H9 (cell line): ENCODE results near the gene ADAM19. TPM values are rescaled to one million over a fixed set of nuclear protein-coding genes. Genes with fewer than 3 reads are reported as not detected.

Experiments used
- DNase-seq: peaks from one replicate; pipeline ENCODE4 v3.0.0-alpha.2; 2017
- H2AFZ ChIP-seq: one replicate; pipeline ENCODE4 v1.6.1; 2013; ENCODE audit warnings: mild to moderate bottlenecking, low read length, control low read depth, moderate library complexity
- H2AK5ac ChIP-seq: 2 replicates; pipeline ENCODE4 v1.6.1; 2013; ENCODE audit warnings: low read length, control low read depth, mixed read lengths; ENCODE audit not compliant: insufficient read length
- H2BK120ac ChIP-seq: one replicate; pipeline ENCODE4 v1.6.1; 2013; ENCODE audit warnings: low read depth, mild to moderate bottlenecking, low read length, control low read depth, inconsistent platforms; ENCODE audit not compliant: poor library complexity, severe bottlenecking
- H2BK12ac ChIP-seq: 2 replicates; pipeline ENCODE4 v1.6.1; 2013; ENCODE audit warnings: low read length, control low read depth, mixed read lengths, low read depth; ENCODE audit not compliant: insufficient read length
- H2BK15ac ChIP-seq: 2 replicates; pipeline ENCODE4 v1.6.1; 2013; ENCODE audit warnings: low read depth, low read length, control low read depth
- H2BK20ac ChIP-seq: one replicate; pipeline ENCODE4 v1.6.1; 2013; ENCODE audit warnings: low read depth, mild to moderate bottlenecking, low read length, control low read depth, inconsistent platforms; ENCODE audit not compliant: poor library complexity, severe bottlenecking
- H2BK5ac ChIP-seq: 2 replicates; pipeline ENCODE4 v1.6.1; 2013; ENCODE audit warnings: low read length, control low read depth, mixed read lengths; ENCODE audit not compliant: insufficient read length
- H3K14ac ChIP-seq: 2 replicates; pipeline ENCODE4 v1.6.1; 2013; ENCODE audit warnings: low read length, control low read depth; ENCODE audit not compliant: insufficient read depth
- H3K18ac ChIP-seq: 2 replicates; pipeline ENCODE4 v1.6.1; 2013; ENCODE audit warnings: low read depth, mild to moderate bottlenecking, mixed read lengths, low read length, control low read depth; ENCODE audit not compliant: insufficient read length
- H3K23ac ChIP-seq: 2 replicates; pipeline ENCODE4 v1.6.1; 2013; ENCODE audit warnings: low read length, control low read depth, mixed read lengths, low read depth; ENCODE audit not compliant: insufficient read length
- H3K23me2 ChIP-seq: 2 replicates; pipeline ENCODE4 v1.6.1; 2013; ENCODE audit warnings: low read depth, mild to moderate bottlenecking, mixed read lengths, low read length, control low read depth; ENCODE audit not compliant: insufficient read length, poor library complexity, severe bottlenecking
- H3K27ac ChIP-seq: 2 replicates; pipeline ENCODE4 v1.5.1; 2013; ENCODE audit warnings: low read length, control low read depth, mixed read lengths, low read depth; ENCODE audit not compliant: insufficient read length
- H3K27me3 ChIP-seq: 2 replicates; pipeline ENCODE4 v1.6.1; 2013; ENCODE audit warnings: low read length, control low read depth, inconsistent platforms; ENCODE audit not compliant: insufficient read depth
- H3K4ac ChIP-seq: 2 replicates; pipeline ENCODE4 v1.6.1; 2013; ENCODE audit warnings: low read depth, mild to moderate bottlenecking, control low read depth, inconsistent platforms, low read length, moderate library complexity
- H3K4me1 ChIP-seq: 2 replicates; pipeline ENCODE4 v1.6.1; 2013; ENCODE audit warnings: low read length, control low read depth, inconsistent platforms; ENCODE audit not compliant: insufficient read depth
- H3K4me2 ChIP-seq: 2 replicates; pipeline ENCODE4 v1.6.1; 2013; ENCODE audit warnings: low read length, control low read depth, mixed read lengths; ENCODE audit not compliant: insufficient read length, insufficient read depth
- H3K56ac ChIP-seq: 2 replicates; pipeline ENCODE4 v1.6.1; 2013; ENCODE audit warnings: low read depth, mild to moderate bottlenecking, mixed read lengths, low read length, control low read depth; ENCODE audit not compliant: insufficient read length
- H3K79me1 ChIP-seq: 2 replicates; pipeline ENCODE4 v1.6.1; 2013; ENCODE audit warnings: low read depth, mild to moderate bottlenecking, moderate library complexity, low read length, control low read depth, inconsistent platforms; ENCODE audit not compliant: insufficient read depth, poor library complexity, severe bottlenecking
- H3K79me2 ChIP-seq: 2 replicates; pipeline ENCODE4 v1.6.1; 2013; ENCODE audit warnings: low read length, control low read depth, inconsistent platforms; ENCODE audit not compliant: insufficient read depth
- H3K9ac ChIP-seq: 2 replicates; pipeline ENCODE4 v1.6.1; 2013; ENCODE audit warnings: low read length, control low read depth, mixed read lengths; ENCODE audit not compliant: insufficient read length; ENCODE audit errors: extremely low read depth
- H3K9me3 ChIP-seq: one replicate; pipeline ENCODE4 v1.6.1; 2013; ENCODE audit warnings: low read depth, low read length, inconsistent platforms; ENCODE audit not compliant: control insufficient read depth
- H3T11ph ChIP-seq: one replicate; pipeline ENCODE4 v1.6.1; 2013; ENCODE audit warnings: mild to moderate bottlenecking, low read length, control low read depth, inconsistent platforms
- H4K20me1 ChIP-seq: one replicate; pipeline ENCODE4 v1.6.1; 2013; ENCODE audit not compliant: control insufficient read depth, insufficient read length, insufficient read depth
- H4K5ac ChIP-seq: 2 replicates; pipeline ENCODE4 v1.6.1; 2013; ENCODE audit warnings: low read depth, mild to moderate bottlenecking, mixed read lengths, low read length, control low read depth; ENCODE audit not compliant: insufficient read length
- H4K8ac ChIP-seq: replicated peaks from 2 replicates; pipeline ENCODE4 v1.6.1; 2013; ENCODE audit warnings: low read length, control low read depth, mixed read lengths, low read depth; ENCODE audit not compliant: insufficient read length
- H4K91ac ChIP-seq: 2 replicates; pipeline ENCODE4 v1.6.1; 2013; ENCODE audit warnings: low read depth, mild to moderate bottlenecking, moderate library complexity, mixed read lengths, low read length, control low read depth; ENCODE audit not compliant: insufficient read length
- H3K27ac Mint-ChIP-seq, 3 experiments: 2 replicates in 2 of 3; 3 replicates in 1 of 3; pipeline ENCODE4 v1.8.0; 2020 to 2021; ENCODE audit warnings: mixed read lengths in 3 of 3, mild to moderate bottlenecking in 1 of 3, moderate library complexity in 1 of 3
- H3K27me3 Mint-ChIP-seq: 2 replicates; pipeline ENCODE4 v1.8.0; 2021; ENCODE audit warnings: low read depth, mild to moderate bottlenecking, moderate library complexity, mixed read lengths
- H3K36me3 Mint-ChIP-seq, 3 experiments: 2 replicates in 2 of 3; 3 replicates in 1 of 3; pipeline ENCODE4 v1.8.0; 2020 to 2021; ENCODE audit warnings: low read depth in 3 of 3, mixed read lengths in 3 of 3; ENCODE audit not compliant: insufficient read depth in 1 of 3
- H3K4me1 Mint-ChIP-seq, 2 experiments: 2 replicates each; pipeline ENCODE4 v1.8.0; 2020; ENCODE audit warnings: mixed read lengths in 2 of 2
- H3K4me3 Mint-ChIP-seq, 2 experiments: 2 replicates in 1 of 2; 3 replicates in 1 of 2; pipeline ENCODE4 v1.8.0; 2020 to 2021; ENCODE audit warnings: mild to moderate bottlenecking in 2 of 2, mixed read lengths in 2 of 2, moderate library complexity in 1 of 2
- H3K9me3 Mint-ChIP-seq, 2 experiments: 2 replicates in 1 of 2; 3 replicates in 1 of 2; pipeline ENCODE4 v1.8.0; 2020; ENCODE audit warnings: mild to moderate bottlenecking in 2 of 2, mixed read lengths in 2 of 2, moderate library complexity in 1 of 2
- WGBS: extraction: QIAGEN DNeasy Blood & Tissue Kit; methylation state at CpG from one replicate; pipeline ENCODE4 v1.1.7; 2013; ENCODE audit warnings: missing lambda C conversion rate, low lambda C conversion rate, mixed read lengths; ENCODE audit not compliant: insufficient read length; ENCODE audit errors: extremely low coverage; 5-methylcytosine and 5-hydroxymethylcytosine counted together
- total RNA-seq: library from RNA; stranded (reverse); gene quantifications from 2 replicates; pipeline ENCODE4 v1.2.1, GENCODE V29; 2021
- TF ChIP-seq, protein P1 (sequence below): fragments of 200-600 bp; sonication (generic); conservative IDR thresholded peaks from 3 replicates; pipeline ENCODE4 v1.8.0; 2021; ENCODE audit warnings: antibody characterized with exemption, mild to moderate bottlenecking

ADAM19 gene
- total RNA-seq, 1 experiment from 2014 or later = 9.9 TPM

DNA sequence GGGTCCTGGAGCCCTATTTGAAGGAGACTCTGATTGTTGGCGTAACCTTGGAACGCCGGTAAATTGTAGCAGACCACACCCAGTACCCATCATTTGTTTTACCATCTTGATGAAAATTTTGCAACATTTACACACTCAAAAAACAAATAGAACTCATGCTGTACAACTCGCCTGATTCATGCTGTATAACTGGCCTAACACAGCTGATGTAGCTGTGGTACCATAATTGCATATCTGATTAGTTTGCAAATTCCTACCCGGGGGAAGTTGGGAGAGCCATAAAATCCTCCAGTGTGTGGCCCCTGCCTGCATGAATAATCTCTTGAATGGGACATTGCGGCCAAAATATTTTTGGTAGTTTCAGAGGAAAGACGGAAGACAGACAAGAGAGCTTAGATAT, 105.9 kb downstream of the ADAM19 start:
- no peak overlapping the region for H3K18ac ChIP-seq
- H4K91ac ChIP-seq = no peak overlapping the region
- no peak overlapping the region for H3K9ac ChIP-seq
- H3K23me2 ChIP-seq = no peaks in the 10 kb centered on the region
- no peak overlapping the region for H2BK5ac ChIP-seq
- no peak overlapping the region for H2BK120ac ChIP-seq
- H2BK15ac ChIP-seq = no peak overlapping the region
- H3K4ac ChIP-seq = no peak overlapping the region
- H3K14ac ChIP-seq = no peak overlapping the region
- Mint-ChIP-seq H3K27me3 (no peaks in the 10 kb centered on the region; the same call in 1 of the 2 replicates), H3K27ac (no peak overlapping the region), H3K4me3 (no peak overlapping the region), H3K9me3 (no peaks in the 10 kb centered on the region), H3K4me1 (peaks cover 0 to 1% of the 10 kb centered on the region in 2 experiments; a peak in 3 of 4 replicates), H3K36me3 (no peaks in the 10 kb centered on the region)
- no peak overlapping the region for H4K8ac ChIP-seq
- H4K20me1 ChIP-seq = no peaks in the 10 kb centered on the region
- DNase-seq = no peak
- TF ChIP-seq, protein P1, sequence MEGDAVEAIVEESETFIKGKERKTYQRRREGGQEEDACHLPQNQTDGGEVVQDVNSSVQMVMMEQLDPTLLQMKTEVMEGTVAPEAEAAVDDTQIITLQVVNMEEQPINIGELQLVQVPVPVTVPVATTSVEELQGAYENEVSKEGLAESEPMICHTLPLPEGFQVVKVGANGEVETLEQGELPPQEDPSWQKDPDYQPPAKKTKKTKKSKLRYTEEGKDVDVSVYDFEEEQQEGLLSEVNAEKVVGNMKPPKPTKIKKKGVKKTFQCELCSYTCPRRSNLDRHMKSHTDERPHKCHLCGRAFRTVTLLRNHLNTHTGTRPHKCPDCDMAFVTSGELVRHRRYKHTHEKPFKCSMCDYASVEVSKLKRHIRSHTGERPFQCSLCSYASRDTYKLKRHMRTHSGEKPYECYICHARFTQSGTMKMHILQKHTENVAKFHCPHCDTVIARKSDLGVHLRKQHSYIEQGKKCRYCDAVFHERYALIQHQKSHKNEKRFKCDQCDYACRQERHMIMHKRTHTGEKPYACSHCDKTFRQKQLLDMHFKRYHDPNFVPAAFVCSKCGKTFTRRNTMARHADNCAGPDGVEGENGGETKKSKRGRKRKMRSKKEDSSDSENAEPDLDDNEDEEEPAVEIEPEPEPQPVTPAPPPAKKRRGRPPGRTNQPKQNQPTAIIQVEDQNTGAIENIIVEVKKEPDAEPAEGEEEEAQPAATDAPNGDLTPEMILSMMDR = no peak
- no peak overlapping the region for H2AK5ac ChIP-seq
- H3K23ac ChIP-seq = no peak overlapping the region
- H3K56ac ChIP-seq = no peak overlapping the region
- no peaks in the 10 kb centered on the region for H3K79me2 ChIP-seq
- no peak overlapping the region for H3T11ph ChIP-seq
- no peak overlapping the region for H4K5ac ChIP-seq
- H3K27ac ChIP-seq = no peak overlapping the region
- no peak overlapping the region for H3K4me2 ChIP-seq
- no peak overlapping the region for H2BK20ac ChIP-seq
- no peaks in the 10 kb centered on the region; the same call in none of the 2 replicates for H3K4me1 ChIP-seq
- no peak overlapping the region for H2BK12ac ChIP-seq
- WGBS = no CpG with 5 or more reads among the region's 7 CpGs
- H2AFZ ChIP-seq = no peak overlapping the region
- no peaks in the 10 kb centered on the region for H3K79me1 ChIP-seq
- no peaks in the 10 kb centered on the region for H3K9me3 ChIP-seq
- H3K27me3 ChIP-seq = no peaks in the 10 kb centered on the region
